ENCODE results near the gene S100A7A.
"Not testable (repeated sequence)": the region's sequence is repeated elsewhere in the genome, so short reads cannot be mapped to it uniquely, and the experiment has no call there.

DNA sequence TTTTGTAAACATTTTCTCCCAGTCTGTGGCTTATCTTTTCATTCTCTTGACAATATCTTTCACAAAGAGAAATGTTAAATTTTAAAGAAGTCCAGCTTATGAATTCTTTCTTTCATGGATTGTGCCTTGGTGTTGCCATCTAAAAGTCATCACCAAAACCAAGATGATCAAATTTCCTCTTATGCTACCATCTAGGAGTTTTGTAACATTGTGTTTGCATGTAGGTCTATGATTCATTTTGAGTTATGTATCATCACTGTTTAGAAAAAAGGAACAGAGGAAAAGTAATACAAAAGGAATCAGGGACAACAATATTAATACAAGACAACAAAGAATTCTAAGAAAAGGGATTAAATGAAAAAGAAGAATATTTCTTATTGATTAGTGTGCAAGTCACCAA lies 46.4 kb downstream of the S100A7A start:
- not testable (repeated sequence) for TF ChIP-seq CTCF (IDR thresholded peaks at IDR 0.05; ENCODE audit: control extremely low read depth in 1 of 3, insufficient read depth in 1 of 3, low read depth in 1 of 3, low read length in 3 of 3); POLR2AphosphoS5 (IDR thresholded peaks at IDR 0.05; ENCODE audit: low read depth, low read length); POLR2A (IDR thresholded peaks at IDR 0.05; ENCODE audit: control extremely low read depth in 1 of 2, low read depth in 2 of 2, low read length in 2 of 2); CEBPB (IDR thresholded peaks at IDR 0.05; ENCODE audit: low read depth, low read length); EZH2 (IDR thresholded peaks at IDR 0.05; ENCODE audit: low read depth, low read length, severe bottlenecking); EP300 (IDR thresholded peaks at IDR 0.05; ENCODE audit: borderline replicate concordance in 1 of 2, low read depth in 2 of 2, low read length in 2 of 2); EGR1 (IDR thresholded peaks at IDR 0.05; ENCODE audit: borderline replicate concordance, low read depth, low read length); SIN3A (conservative IDR thresholded peaks at IDR 0.05 in 1 of 2, IDR thresholded peaks at IDR 0.05 in 1 of 2; ENCODE audit: low read depth in 1 of 2, low read length in 2 of 2); JUND (IDR thresholded peaks at IDR 0.05; ENCODE audit: low read length); TEAD4 (IDR thresholded peaks at IDR 0.05; ENCODE audit: low read depth, low read length)
- TF ChIP-seq, protein P1, sequence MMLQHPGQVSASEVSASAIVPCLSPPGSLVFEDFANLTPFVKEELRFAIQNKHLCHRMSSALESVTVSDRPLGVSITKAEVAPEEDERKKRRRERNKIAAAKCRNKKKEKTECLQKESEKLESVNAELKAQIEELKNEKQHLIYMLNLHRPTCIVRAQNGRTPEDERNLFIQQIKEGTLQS (IDR thresholded peaks at IDR 0.05; ENCODE audit: insufficient read depth, low read depth, low read length) = not testable (repeated sequence)
- TF ChIP-seq, protein P2, sequence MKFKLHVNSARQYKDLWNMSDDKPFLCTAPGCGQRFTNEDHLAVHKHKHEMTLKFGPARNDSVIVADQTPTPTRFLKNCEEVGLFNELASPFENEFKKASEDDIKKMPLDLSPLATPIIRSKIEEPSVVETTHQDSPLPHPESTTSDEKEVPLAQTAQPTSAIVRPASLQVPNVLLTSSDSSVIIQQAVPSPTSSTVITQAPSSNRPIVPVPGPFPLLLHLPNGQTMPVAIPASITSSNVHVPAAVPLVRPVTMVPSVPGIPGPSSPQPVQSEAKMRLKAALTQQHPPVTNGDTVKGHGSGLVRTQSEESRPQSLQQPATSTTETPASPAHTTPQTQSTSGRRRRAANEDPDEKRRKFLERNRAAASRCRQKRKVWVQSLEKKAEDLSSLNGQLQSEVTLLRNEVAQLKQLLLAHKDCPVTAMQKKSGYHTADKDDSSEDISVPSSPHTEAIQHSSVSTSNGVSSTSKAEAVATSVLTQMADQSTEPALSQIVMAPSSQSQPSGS (IDR thresholded peaks at IDR 0.05; ENCODE audit: low read length) = not testable (repeated sequence)
